Right atrium auricular region (tissue), 2 donors: Measurements from ENCODE around the gene NFATC2. TPM values are rescaled to one million over a fixed set of nuclear protein-coding genes. Genes with fewer than 3 reads are reported as not detected.
A peak's percentile ranks its signal among the peaks of the same experiment; 100 is the strongest.

Source experiments
- DNase-seq: peaks from one replicate; pipeline ENCODE4 v3.0.0-alpha.2; 2019; ENCODE audit warnings: low spot score
- H3K27ac ChIP-seq, 2 donors: fragments of 200-600 bp; sonication (generic); 1 replicate in 1 of 2; 2 replicates in 1 of 2; pipeline ENCODE4 v1.5.1; 2016 to 2019
- H3K27me3 ChIP-seq, 2 donors: fragments of 200-600 bp; sonication (generic); one replicate each; pipeline versions ENCODE4 v1.5.1 to v1.6.0; 2017 to 2019
- H3K36me3 ChIP-seq: fragments of 200-600 bp; sonication (generic); one replicate; pipeline ENCODE4 v1.5.1; 2016
- H3K4me1 ChIP-seq, 2 donors: fragments of 200-600 bp; sonication (generic); one replicate each; pipeline versions ENCODE4 v1.5.1 to v1.6.0; 2017 to 2019
- H3K4me3 ChIP-seq, 2 donors: fragments of 200-600 bp; sonication (generic); 1 replicate in 1 of 2; 2 replicates in 1 of 2; pipeline ENCODE4 v1.5.1; 2017 to 2019; ENCODE audit warnings: mild to moderate bottlenecking in 1 of 2, moderate library complexity in 1 of 2
- H3K9me3 ChIP-seq, 2 donors: fragments of 200-600 bp; sonication (generic); one replicate each; pipeline ENCODE4 v1.5.1; 2019
- total RNA-seq, 2 donors: library from RNA; depleted of rRNA; stranded (reverse); fragments of >200 nt; gene quantifications; one replicate each; pipeline ENCODE4 v1.1.0, GENCODE V29; 2016
- TF ChIP-seq, protein P1 (sequence below), 2 donors: fragments of 200-600 bp; sonication (generic); IDR thresholded peaks; one replicate each; pipeline ENCODE4 v1.5.1; 2019; ENCODE audit warnings: antibody characterized with exemption in 2 of 2

Gene NFATC2
- total RNA-seq, 2 donors from 2014 or later, result 8.6 to 12.5 TPM

GRCh38 chr20:51526106-51526470 lies 16.4 kb downstream of the NFATC2 start:
- Histone ChIP-seq H3K36me3 (no peaks in the 10 kb centered on the region), H3K27ac (peak overlapping the region; percentile 65 to 68), H3K27me3 (no peaks in the 10 kb centered on the region), H3K4me3 (no peak overlapping the region), H3K4me1 (peaks cover 2 to 52% of the 10 kb centered on the region in 2 donors), H3K9me3 (no peaks in the 10 kb centered on the region)
- TF ChIP-seq, protein P1, sequence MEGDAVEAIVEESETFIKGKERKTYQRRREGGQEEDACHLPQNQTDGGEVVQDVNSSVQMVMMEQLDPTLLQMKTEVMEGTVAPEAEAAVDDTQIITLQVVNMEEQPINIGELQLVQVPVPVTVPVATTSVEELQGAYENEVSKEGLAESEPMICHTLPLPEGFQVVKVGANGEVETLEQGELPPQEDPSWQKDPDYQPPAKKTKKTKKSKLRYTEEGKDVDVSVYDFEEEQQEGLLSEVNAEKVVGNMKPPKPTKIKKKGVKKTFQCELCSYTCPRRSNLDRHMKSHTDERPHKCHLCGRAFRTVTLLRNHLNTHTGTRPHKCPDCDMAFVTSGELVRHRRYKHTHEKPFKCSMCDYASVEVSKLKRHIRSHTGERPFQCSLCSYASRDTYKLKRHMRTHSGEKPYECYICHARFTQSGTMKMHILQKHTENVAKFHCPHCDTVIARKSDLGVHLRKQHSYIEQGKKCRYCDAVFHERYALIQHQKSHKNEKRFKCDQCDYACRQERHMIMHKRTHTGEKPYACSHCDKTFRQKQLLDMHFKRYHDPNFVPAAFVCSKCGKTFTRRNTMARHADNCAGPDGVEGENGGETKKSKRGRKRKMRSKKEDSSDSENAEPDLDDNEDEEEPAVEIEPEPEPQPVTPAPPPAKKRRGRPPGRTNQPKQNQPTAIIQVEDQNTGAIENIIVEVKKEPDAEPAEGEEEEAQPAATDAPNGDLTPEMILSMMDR (IDR thresholded peaks at IDR 0.05), result no peak
- DNase-seq, result no peak

DNA sequence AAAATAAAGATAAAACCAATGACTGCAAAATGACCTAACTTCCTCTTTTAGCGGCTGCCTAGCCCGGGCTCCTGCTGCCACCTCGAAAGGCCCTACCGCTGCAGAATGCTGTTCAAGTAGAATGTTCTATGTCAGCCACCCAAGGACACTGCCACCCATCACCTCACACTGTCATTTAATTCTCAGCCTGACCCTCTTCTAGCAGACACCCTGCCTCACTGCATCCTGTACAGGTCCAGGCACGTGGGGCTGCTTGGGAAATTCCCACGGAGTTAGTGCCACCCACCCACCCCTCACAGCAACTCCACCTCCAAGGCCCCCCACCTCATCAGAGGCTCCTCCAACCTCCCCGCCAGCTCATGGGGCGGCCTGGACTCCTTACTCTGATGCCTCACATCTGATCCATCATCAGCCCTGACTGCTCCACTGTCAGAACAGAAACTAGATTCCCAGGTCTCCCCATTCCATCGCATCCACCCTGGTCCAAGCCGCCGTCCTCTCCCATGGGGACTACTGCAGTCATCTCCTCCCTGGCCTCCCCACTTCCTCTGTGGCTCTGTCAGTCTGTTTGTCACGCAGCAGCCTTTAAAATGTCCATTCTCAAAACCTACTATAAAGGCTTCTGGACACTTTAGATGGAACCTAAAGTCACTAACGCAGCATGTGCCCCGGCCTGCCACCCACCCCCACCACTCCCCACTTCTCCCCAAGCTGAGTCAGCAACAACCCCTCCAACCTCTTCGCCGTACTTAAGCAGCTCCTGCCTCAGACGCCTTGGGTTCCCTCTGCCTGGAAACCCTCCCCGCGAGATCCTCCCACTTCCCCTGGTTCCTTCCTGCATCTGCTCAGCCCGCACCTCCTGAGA lies 17.0 kb downstream of the NFATC2 start:
- Histone ChIP-seq H3K36me3 (no peaks in the 10 kb centered on the region), H3K27ac (peak overlapping the region; percentile 65 to 68)
- DNase-seq, result no peak

DNA sequence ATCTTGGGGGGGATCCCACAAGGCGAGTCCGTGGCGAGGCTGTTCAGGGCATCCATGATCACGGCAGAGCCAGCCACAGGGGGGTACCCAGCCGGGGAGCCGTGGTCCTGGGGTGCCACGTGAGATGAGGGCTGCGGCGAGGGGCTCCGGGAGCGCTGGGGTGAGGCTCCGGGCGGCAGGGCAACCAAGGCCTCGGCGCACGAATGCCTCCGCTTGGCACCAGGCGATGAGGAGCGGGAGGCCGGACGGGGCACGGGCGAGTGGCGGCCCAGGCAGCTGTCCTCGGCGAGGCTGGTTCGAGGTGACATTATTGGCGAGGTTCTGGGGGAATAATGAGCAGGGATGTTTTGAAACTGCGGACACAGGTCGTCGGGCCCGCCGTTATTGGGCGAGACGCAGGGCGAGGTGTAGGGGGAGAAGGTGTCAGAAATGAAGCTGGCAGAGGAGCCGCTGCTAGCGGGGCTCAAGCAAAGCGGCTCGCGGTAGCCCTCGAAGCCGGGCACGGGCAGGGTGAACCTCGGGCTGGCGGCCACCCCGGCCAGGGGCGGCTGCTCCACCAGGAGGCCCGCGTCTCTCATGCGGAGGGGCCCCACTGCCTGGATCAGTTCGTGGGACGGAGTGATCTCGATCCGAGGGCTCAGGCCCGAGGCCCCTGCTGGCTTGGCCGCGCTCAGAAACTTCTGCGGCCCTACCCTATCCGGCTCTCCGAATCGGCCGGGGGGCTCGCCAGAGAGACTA lies 19.1 kb downstream of the NFATC2 start:
- Histone ChIP-seq H3K27ac (no peak overlapping the region), H3K27me3 (no peaks in the 10 kb centered on the region), H3K4me1 (peaks cover 0 to 26% of the 10 kb centered on the region in 2 donors), H3K36me3 (no peaks in the 10 kb centered on the region), H3K4me3 (no peak overlapping the region), H3K9me3 (no peaks in the 10 kb centered on the region)
- TF ChIP-seq, protein P1 (IDR thresholded peaks at IDR 0.05), result no peak
- no peak for DNase-seq

More for the DNA sequence above, 17.0 kb downstream of the NFATC2 start:
- Histone ChIP-seq H3K4me3 (no peak overlapping the region), H3K27me3 (no peaks in the 10 kb centered on the region), H3K9me3 (no peaks in the 10 kb centered on the region), H3K4me1 (peaks cover 2 to 46% of the 10 kb centered on the region in 2 donors)
- TF ChIP-seq, protein P1 (IDR thresholded peaks at IDR 0.05), result no peak

- Histone ChIP-seq H3K9me3 (no peaks in the 10 kb centered on the region), H3K27me3 (no peaks in the 10 kb centered on the region), H3K4me1 (peaks cover 0 to 24% of the 10 kb centered on the region in 2 donors), H3K36me3 (no peaks in the 10 kb centered on the region), H3K27ac (no peak overlapping the region), H3K4me3 (no peak overlapping the region)
- TF ChIP-seq, protein P1 (IDR thresholded peaks at IDR 0.05), result no peak
- DNase-seq, result no peak
These were observed 20.3 kb downstream of the NFATC2 start for GRCh38 chr20:51522207-51522606.

DNA sequence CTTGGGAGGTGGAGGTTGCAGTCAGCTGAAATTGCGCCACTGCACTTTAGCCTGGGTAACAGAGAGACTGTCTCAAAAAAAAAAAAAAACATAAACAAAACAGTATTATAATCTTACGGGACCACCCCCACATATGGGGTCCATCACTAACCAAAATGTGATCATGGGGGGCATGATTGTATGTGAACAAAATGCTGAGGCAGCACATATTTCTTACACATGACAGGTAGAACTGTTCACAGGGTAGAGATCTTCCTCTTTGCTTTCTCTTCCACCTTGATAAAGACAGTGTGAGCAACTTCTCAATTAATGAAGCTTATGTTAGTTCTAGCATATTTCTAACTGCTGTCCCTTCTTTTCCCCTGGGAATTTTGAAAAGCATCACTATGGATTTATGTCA lies 24.7 kb downstream of the NFATC2 start:
- no peaks in the 10 kb centered on the region for H3K27me3 ChIP-seq
- H3K36me3 ChIP-seq, result peaks cover 7% of the 10 kb centered on the region
- TF ChIP-seq, protein P1 (IDR thresholded peaks at IDR 0.05), result no peak
- H3K4me1 ChIP-seq, result no peaks in the 10 kb centered on the region
- DNase-seq, result no peak
- H3K4me3 ChIP-seq, result no peak overlapping the region
- no peaks in the 10 kb centered on the region for H3K9me3 ChIP-seq
- H3K27ac ChIP-seq, result no peak overlapping the region
